ENCODE results near the gene GAS2L1. TPM values are rescaled to one million over a fixed set of nuclear protein-coding genes. Genes with fewer than 3 reads are reported as not detected.
A peak's percentile ranks its signal among the peaks of the same experiment; 100 is the strongest.
"Not testable (repeated sequence)": the region's sequence is repeated elsewhere in the genome, so short reads cannot be mapped to it uniquely, and the experiment has no call there.

The GAS2L1 gene
- total and polyA plus RNA-seq, 3 experiments from 2014 or later: 0.58 to 0.71 (median 0.61) TPM

- POLR2A ChIA-PET: no interaction called here
- Histone ChIP-seq H3K4me1 (ENCODE audit: insufficient read depth, low read length) (no peaks in the 10 kb centered on the region), H3K4me3 (ENCODE audit: low read length) (no peak overlapping the region)
Observed at GRCh38 chr22:29342177-29342576, 35.7 kb downstream of the GAS2L1 start.

GRCh38 chr22:29342577-29343312 is 36.3 kb downstream of the GAS2L1 start:
- Histone ChIP-seq H3K4me1 (ENCODE audit: insufficient read depth, low read length) (no peaks in the 10 kb centered on the region), H3K27ac (ENCODE audit: low read depth, low read length) (no peak overlapping the region), H3K36me3 (ENCODE audit: insufficient read depth, low read length) (peaks cover 49% of the 10 kb centered on the region), H3K4me3 (ENCODE audit: low read length) (no peak overlapping the region), H3K27me3 (ENCODE audit: insufficient read depth, low read length, poor library complexity, severe bottlenecking) (no peaks in the 10 kb centered on the region), H3K9me3 (ENCODE audit: low read length) (no peaks in the 10 kb centered on the region)
- ChIA-PET CTCF (no interaction called here), POLR2A (no interaction called here)
- no peak overlapping the region for H3K4me3 Mint-ChIP-seq
- H3K27ac Mint-ChIP-seq: peak overlapping the region in 3 of 8 donors; percentile 52 to 80 (median 63)
- no peak for DNase-seq
- H3K9me3 Mint-ChIP-seq: no peaks in the 10 kb centered on the region
- no peaks in the 10 kb centered on the region for H3K4me1 Mint-ChIP-seq
- no peaks in the 10 kb centered on the region for H3K27me3 Mint-ChIP-seq
- peaks cover 5 to 95% (median 17%) of the 10 kb centered on the region in 3 donors for H3K36me3 Mint-ChIP-seq

More at GRCh38 chr22:29342177-29342576, 35.7 kb downstream of the GAS2L1 start:
- Histone ChIP-seq H3K36me3 (ENCODE audit: insufficient read depth, low read length) (peaks cover 49% of the 10 kb centered on the region), H3K27ac (ENCODE audit: low read depth, low read length) (no peak overlapping the region), H3K9me3 (ENCODE audit: low read length) (no peaks in the 10 kb centered on the region), H3K27me3 (ENCODE audit: insufficient read depth, low read length, poor library complexity, severe bottlenecking) (no peaks in the 10 kb centered on the region)
- no peaks in the 10 kb centered on the region for H3K27me3 Mint-ChIP-seq
- CTCF ChIA-PET: no interaction called here
- no peaks in the 10 kb centered on the region for H3K9me3 Mint-ChIP-seq
- peaks cover 5 to 95% (median 16%) of the 10 kb centered on the region in 3 donors for H3K36me3 Mint-ChIP-seq
- H3K4me1 Mint-ChIP-seq: no peaks in the 10 kb centered on the region
- no peak overlapping the region for H3K27ac Mint-ChIP-seq
- H3K4me3 Mint-ChIP-seq: no peak overlapping the region
- DNase-seq: no peak

- H3K9me3 Mint-ChIP-seq: no peaks in the 10 kb centered on the region
- Histone ChIP-seq H3K36me3 (ENCODE audit: insufficient read depth, low read length) (peaks cover 46% of the 10 kb centered on the region), H3K27ac (ENCODE audit: low read depth, low read length) (no peak overlapping the region), H3K4me3 (ENCODE audit: low read length) (no peak overlapping the region), H3K9me3 (ENCODE audit: low read length) (no peaks in the 10 kb centered on the region), H3K27me3 (ENCODE audit: insufficient read depth, low read length, poor library complexity, severe bottlenecking) (no peaks in the 10 kb centered on the region), H3K4me1 (ENCODE audit: insufficient read depth, low read length) (no peaks in the 10 kb centered on the region)
- H3K27ac Mint-ChIP-seq: peak overlapping the region in 3 of 8 donors; percentile 27 to 54 (median 52)
- H3K4me3 Mint-ChIP-seq: no peak overlapping the region
- DNase-seq: no peak
- H3K4me1 Mint-ChIP-seq: no peaks in the 10 kb centered on the region
- CTCF ChIA-PET: no interaction called here
- H3K27me3 Mint-ChIP-seq: no peaks in the 10 kb centered on the region
- peaks cover 5 to 95% (median 19%) of the 10 kb centered on the region in 3 donors for H3K36me3 Mint-ChIP-seq
- POLR2A ChIA-PET: no interaction called here
Observed at GRCh38 chr22:29343313-29343805, 36.9 kb downstream of the GAS2L1 start.

- POLR2A ChIA-PET: interaction anchor here (0.6 kb wide), 1 partner anchor 27 kb away, joined by 5 read pairs; no protein-coding TSS in a partner anchor
- no peaks in the 10 kb centered on the region for H3K9me3 ChIP-seq (ENCODE audit: low read length)
- DNase-seq: no peak
- H3K36me3 Mint-ChIP-seq: peaks cover under 1 to 95% (median 16%) of the 10 kb centered on the region in 3 donors
- no peaks in the 10 kb centered on the region for H3K9me3 Mint-ChIP-seq
- no peaks in the 10 kb centered on the region for H3K4me1 ChIP-seq (ENCODE audit: insufficient read depth, low read length)
- H3K4me3 Mint-ChIP-seq: no peak overlapping the region
- H3K36me3 ChIP-seq (ENCODE audit: insufficient read depth, low read length): peaks cover 47% of the 10 kb centered on the region
- no peak overlapping the region for H3K27ac ChIP-seq (ENCODE audit: low read depth, low read length)
- peak overlapping the region in 1 of 8 donors; percentile 12 for H3K27ac Mint-ChIP-seq
- no peaks in the 10 kb centered on the region for H3K4me1 Mint-ChIP-seq
- H3K4me3 ChIP-seq (ENCODE audit: low read length): no peak overlapping the region
- CTCF ChIA-PET: no interaction called here
- no peaks in the 10 kb centered on the region for H3K27me3 ChIP-seq (ENCODE audit: insufficient read depth, low read length, poor library complexity, severe bottlenecking)
- no peaks in the 10 kb centered on the region for H3K27me3 Mint-ChIP-seq
Observed at GRCh38 chr22:29344137-29344536, 37.7 kb downstream of the GAS2L1 start.

GRCh38 chr22:29344889-29345288 is 38.4 kb downstream of the GAS2L1 start:
- H3K4me3 Mint-ChIP-seq; CTCF ChIA-PET; H3K27ac ChIP-seq (ENCODE audit: low read depth, low read length); H3K27me3 Mint-ChIP-seq; DNase-seq; H3K9me3 ChIP-seq (ENCODE audit: low read length); H3K4me1 ChIP-seq (ENCODE audit: insufficient read depth, low read length); H3K27ac Mint-ChIP-seq; H3K4me3 ChIP-seq (ENCODE audit: low read length); H3K27me3 ChIP-seq (ENCODE audit: insufficient read depth, low read length, poor library complexity, severe bottlenecking); H3K4me1 Mint-ChIP-seq; H3K9me3 Mint-ChIP-seq: not testable (repeated sequence)
- POLR2A ChIA-PET: interaction anchor here (0.6 kb wide), 1 partner anchor 28 kb away, joined by 5 read pairs; no protein-coding TSS in a partner anchor
- peaks cover 53% of the 10 kb centered on the region for H3K36me3 ChIP-seq (ENCODE audit: insufficient read depth, low read length)
- peaks cover 0 to 95% (median 14%) of the 10 kb centered on the region in 3 donors for H3K36me3 Mint-ChIP-seq

- H3K27ac Mint-ChIP-seq: peak overlapping the region in 2 of 8 donors; percentile 15 to 87
- POLR2A ChIA-PET: no interaction called here
- peaks cover 0 to 95% (median 14%) of the 10 kb centered on the region in 3 donors for H3K36me3 Mint-ChIP-seq
- H3K4me1 Mint-ChIP-seq: no peaks in the 10 kb centered on the region
- H3K4me3 Mint-ChIP-seq: no peak overlapping the region
- CTCF ChIA-PET: no interaction called here
- no peaks in the 10 kb centered on the region for H3K4me1 ChIP-seq (ENCODE audit: insufficient read depth, low read length)
- no peaks in the 10 kb centered on the region for H3K27me3 ChIP-seq (ENCODE audit: insufficient read depth, low read length, poor library complexity, severe bottlenecking)
- H3K36me3 ChIP-seq (ENCODE audit: insufficient read depth, low read length): peaks cover 54% of the 10 kb centered on the region
- H3K9me3 Mint-ChIP-seq: no peaks in the 10 kb centered on the region
- no peaks in the 10 kb centered on the region for H3K27me3 Mint-ChIP-seq
- DNase-seq: no peak
- H3K27ac ChIP-seq (ENCODE audit: low read depth, low read length): no peak overlapping the region
- no peaks in the 10 kb centered on the region for H3K9me3 ChIP-seq (ENCODE audit: low read length)
- H3K4me3 ChIP-seq (ENCODE audit: low read length): no peak overlapping the region
Observed at GRCh38 chr22:29345932-29346331, 39.5 kb downstream of the GAS2L1 start.

GRCh38 chr22:29346659-29347058 is 40.2 kb downstream of the GAS2L1 start:
- no peak for DNase-seq
- Histone ChIP-seq H3K27me3 (ENCODE audit: insufficient read depth, low read length, poor library complexity, severe bottlenecking) (no peaks in the 10 kb centered on the region), H3K36me3 (ENCODE audit: insufficient read depth, low read length) (peaks cover 54% of the 10 kb centered on the region), H3K27ac (ENCODE audit: low read depth, low read length) (no peak overlapping the region), H3K4me1 (ENCODE audit: insufficient read depth, low read length) (no peaks in the 10 kb centered on the region), H3K9me3 (ENCODE audit: low read length) (no peaks in the 10 kb centered on the region), H3K4me3 (ENCODE audit: low read length) (no peak overlapping the region)
- no peaks in the 10 kb centered on the region for H3K4me1 Mint-ChIP-seq
- ChIA-PET POLR2A (interaction anchor here (0.6 kb wide), 1 partner anchor 1236 kb away, joined by 4 read pairs; no protein-coding TSS in a partner anchor), CTCF (no interaction called here)
- H3K36me3 Mint-ChIP-seq: peaks cover 0 to 95% (median 19%) of the 10 kb centered on the region in 3 donors
- no peaks in the 10 kb centered on the region for H3K27me3 Mint-ChIP-seq
- H3K9me3 Mint-ChIP-seq: no peaks in the 10 kb centered on the region
- H3K4me3 Mint-ChIP-seq: no peak overlapping the region
- H3K27ac Mint-ChIP-seq: no peak overlapping the region

- H3K36me3 ChIP-seq (ENCODE audit: insufficient read depth, low read length): peaks cover 49% of the 10 kb centered on the region
- H3K4me1 ChIP-seq (ENCODE audit: insufficient read depth, low read length): no peaks in the 10 kb centered on the region
- no peaks in the 10 kb centered on the region for H3K27me3 ChIP-seq (ENCODE audit: insufficient read depth, low read length, poor library complexity, severe bottlenecking)
- ChIA-PET POLR2A (no interaction called here), CTCF (no interaction called here)
- no peak overlapping the region for H3K4me3 ChIP-seq (ENCODE audit: low read length)
- H3K9me3 ChIP-seq (ENCODE audit: low read length): no peaks in the 10 kb centered on the region
- no peak overlapping the region for H3K4me3 Mint-ChIP-seq
- no peak overlapping the region for H3K27ac ChIP-seq (ENCODE audit: low read depth, low read length)
- H3K27me3 Mint-ChIP-seq: no peaks in the 10 kb centered on the region
- H3K4me1 Mint-ChIP-seq: no peaks in the 10 kb centered on the region
- H3K9me3 Mint-ChIP-seq: no peaks in the 10 kb centered on the region
- no peak for DNase-seq
- peak overlapping the region in 1 of 8 donors; percentile 51 for H3K27ac Mint-ChIP-seq
- H3K36me3 Mint-ChIP-seq: peaks cover 0 to 95% (median 16%) of the 10 kb centered on the region in 3 donors
Observed at GRCh38 chr22:29348041-29348440, 41.6 kb downstream of the GAS2L1 start.
